SJSA1 (cell line): ENCODE results near the gene PECR. TPM values are rescaled to one million over a fixed set of nuclear protein-coding genes. Genes with fewer than 3 reads are reported as not detected.
"Not testable (repeated sequence)": the region's sequence is repeated elsewhere in the genome, so short reads cannot be mapped to it uniquely, and the experiment has no call there.

Source experiments
- DNase-seq, 2 experiments: peaks; one replicate each; pipeline ENCODE4 v3.0.0-alpha.2; 2015 to 2020; ENCODE audit warnings: low spot score in 2 of 2, low read depth in 1 of 2
- H3K27ac ChIP-seq: fragments of 250-450 bp; sonication (Bioruptor Pico); 2 replicates; pipeline ENCODE4 v1.5.1; 2020; ENCODE audit warnings: mild to moderate bottlenecking, moderate library complexity
- H3K27me3 ChIP-seq: fragments of 250-450 bp; sonication (Bioruptor Pico); replicated peaks from 2 replicates; pipeline ENCODE4 v1.5.1; 2020; ENCODE audit warnings: mild to moderate bottlenecking, moderate library complexity
- H3K36me3 ChIP-seq: fragments of 250-450 bp; sonication (Bioruptor Pico); 2 replicates; pipeline ENCODE4 v1.5.1; 2020; ENCODE audit warnings: mild to moderate bottlenecking
- H3K4me1 ChIP-seq: fragments of 250-450 bp; sonication (Bioruptor Pico); replicated peaks from 2 replicates; pipeline ENCODE4 v1.6.1; 2021; ENCODE audit warnings: mild to moderate bottlenecking
- H3K4me3 ChIP-seq: fragments of 250-450 bp; sonication (Bioruptor Pico); 2 replicates; pipeline ENCODE4 v1.5.1; 2020; ENCODE audit warnings: mild to moderate bottlenecking
- H3K9me3 ChIP-seq: fragments of 250-450 bp; sonication (Bioruptor Pico); replicated peaks from 2 replicates; pipeline ENCODE4 v1.5.1; 2020; ENCODE audit warnings: mild to moderate bottlenecking
- total RNA-seq: library from RNA; depleted of rRNA; stranded (reverse); fragments of >200 nt; shearing (Covaris generic); gene quantifications from 2 replicates; pipeline ENCODE4 v1.2.3, GENCODE V29; 2014; rRNA removed

PECR gene
- total RNA-seq, 1 experiment from 2014 or later = 7.8 TPM

GRCh38 chr2:216004697-216005283, 76.8 kb downstream of the PECR start:
- no peak overlapping the region for H3K4me3 ChIP-seq
- no peak for DNase-seq
- H3K4me1 ChIP-seq = no peaks in the 10 kb centered on the region
- H3K36me3 ChIP-seq = no peaks in the 10 kb centered on the region
- H3K27me3 ChIP-seq = no peaks in the 10 kb centered on the region
- H3K27ac ChIP-seq = no peak overlapping the region
- no peaks in the 10 kb centered on the region for H3K9me3 ChIP-seq

- no peak for DNase-seq
- Histone ChIP-seq H3K36me3 (no peaks in the 10 kb centered on the region), H3K27me3 (no peaks in the 10 kb centered on the region), H3K4me3 (no peak overlapping the region), H3K9me3 (no peaks in the 10 kb centered on the region), H3K4me1 (no peaks in the 10 kb centered on the region), H3K27ac (no peak overlapping the region)
Observed at GRCh38 chr2:216003876-216004696, 77.5 kb downstream of the PECR start.

DNA sequence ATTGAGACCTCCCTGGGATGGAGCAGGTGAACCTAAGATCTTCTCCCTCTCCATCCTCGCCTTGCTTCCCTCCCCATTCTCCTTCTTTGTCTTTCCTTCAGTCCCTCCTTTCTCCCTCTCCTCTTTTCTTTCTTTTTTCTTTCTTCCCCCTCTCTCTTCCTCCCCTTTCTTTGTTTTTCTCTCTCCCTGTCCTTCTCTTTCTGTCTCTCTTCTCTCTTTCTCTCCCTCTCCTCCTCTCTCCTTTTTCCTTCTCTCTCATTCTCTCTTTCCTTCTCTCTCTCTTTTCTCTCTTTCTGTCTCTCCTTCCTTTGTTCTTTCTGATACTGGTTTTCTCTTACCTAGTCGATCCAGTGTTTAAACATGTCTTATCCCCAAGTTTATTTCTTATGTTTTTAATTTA, 78.9 kb downstream of the PECR start:
- Histone ChIP-seq H3K4me3 (no peak overlapping the region), H3K27ac (no peak overlapping the region), H3K36me3 (no peaks in the 10 kb centered on the region), H3K27me3 (no peaks in the 10 kb centered on the region), H3K4me1 (peaks cover 8% of the 10 kb centered on the region; the same call in 1 of the 2 replicates), H3K9me3 (no peaks in the 10 kb centered on the region)
- DNase-seq = no peak

DNA sequence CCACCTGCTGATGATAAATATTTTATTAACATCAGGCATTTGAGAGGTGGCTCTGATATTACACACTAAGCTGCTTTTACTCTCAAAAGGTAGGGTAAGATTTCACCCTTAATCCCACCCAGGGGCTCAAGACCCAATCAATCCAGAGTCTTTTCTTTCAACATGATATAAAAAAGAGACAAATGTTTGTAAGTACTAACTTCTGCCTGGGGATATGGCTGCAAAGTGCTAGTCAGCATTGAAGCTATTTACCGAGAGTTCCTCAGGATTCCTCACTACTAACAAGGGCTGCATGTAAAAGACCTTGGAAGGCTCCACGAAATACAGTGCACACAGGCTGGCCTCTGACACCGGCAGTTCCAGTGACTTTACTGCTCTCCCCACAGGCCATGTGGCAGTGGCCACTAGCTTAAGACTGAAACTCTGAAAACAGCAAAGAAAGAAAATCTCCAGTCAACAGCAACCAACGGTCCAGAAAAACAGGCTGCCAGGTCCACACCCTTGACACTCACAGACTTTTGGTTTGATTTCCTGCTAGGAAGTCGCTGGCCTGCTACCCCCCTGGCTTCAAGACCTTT, 79.4 kb downstream of the PECR start:
- DNase-seq = no peak
- no peak overlapping the region for H3K4me3 ChIP-seq
- H3K27ac ChIP-seq = no peak overlapping the region
- no peaks in the 10 kb centered on the region for H3K27me3 ChIP-seq
- H3K9me3 ChIP-seq = no peaks in the 10 kb centered on the region
- H3K36me3 ChIP-seq = no peaks in the 10 kb centered on the region
- H3K4me1 ChIP-seq = peaks cover 8% of the 10 kb centered on the region; the same call in 1 of the 2 replicates

DNA sequence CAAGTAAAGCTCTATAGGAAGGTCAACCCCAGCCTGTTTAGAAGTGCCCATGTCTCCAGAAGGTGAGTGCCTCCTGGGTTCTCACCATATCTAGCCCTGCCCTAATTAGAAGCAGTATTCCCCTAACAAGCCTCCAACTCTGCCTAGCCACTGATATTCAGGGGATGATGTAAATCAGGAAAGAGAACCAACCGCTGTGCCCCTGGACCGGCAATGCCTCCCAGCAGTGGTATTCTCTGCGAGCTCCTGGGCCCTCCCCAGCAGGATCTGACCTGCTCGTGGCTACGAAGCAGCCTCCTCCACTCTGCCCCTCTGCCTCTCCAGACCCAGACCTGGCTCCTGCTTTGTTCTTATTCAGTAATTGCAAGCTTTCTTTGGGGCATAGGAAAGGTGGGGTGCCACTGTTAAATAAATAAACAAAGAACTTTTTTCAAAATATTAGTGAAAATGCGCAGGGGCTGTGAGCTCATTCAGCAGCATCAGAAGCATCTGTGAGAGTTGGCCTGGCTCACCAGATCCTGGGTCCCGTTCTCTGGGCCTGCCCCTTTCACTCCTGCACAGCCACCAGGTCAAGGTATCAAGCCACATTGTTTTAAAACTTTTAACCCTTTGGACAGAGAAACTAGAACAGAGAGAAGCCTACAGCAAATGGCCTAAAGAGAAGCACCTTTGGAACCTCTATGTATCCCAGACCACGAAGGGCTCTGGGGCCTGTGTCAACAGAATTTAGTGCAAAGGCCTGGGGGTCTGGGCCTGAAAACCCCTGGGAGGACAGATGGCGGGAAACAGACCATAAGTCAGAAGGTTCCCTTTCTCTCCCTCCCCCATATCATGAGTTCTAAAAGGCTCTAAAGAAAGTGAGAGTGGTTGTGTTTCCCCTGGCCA, 80.2 kb downstream of the PECR start:
- Histone ChIP-seq H3K36me3 (no peaks in the 10 kb centered on the region), H3K27me3 (no peaks in the 10 kb centered on the region), H3K4me3 (no peak overlapping the region), H3K27ac (no peak overlapping the region), H3K9me3 (no peaks in the 10 kb centered on the region), H3K4me1 (peaks cover 8% of the 10 kb centered on the region; the same call in 1 of the 2 replicates)
- no peak for DNase-seq

DNA sequence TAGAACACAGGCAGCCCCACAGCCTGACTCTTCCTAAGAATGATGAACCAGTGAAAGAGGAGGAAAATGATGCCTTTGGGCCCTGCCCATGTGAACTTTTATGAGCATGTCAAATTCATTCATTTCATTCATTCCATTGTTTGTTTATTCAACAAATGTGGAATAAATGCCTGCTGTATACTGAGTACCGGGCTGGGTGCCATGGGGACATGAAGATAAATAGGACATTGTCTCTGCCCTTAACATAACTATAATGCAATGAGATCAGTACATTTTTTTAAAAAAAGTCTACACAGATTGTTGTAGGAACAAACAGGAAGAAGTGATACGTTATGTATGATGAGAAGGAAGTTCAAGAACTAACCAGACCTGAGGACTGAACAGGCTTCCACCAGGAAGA, 83.0 kb downstream of the PECR start:
- no peak overlapping the region for H3K27ac ChIP-seq
- DNase-seq = no peak
- no peak overlapping the region for H3K4me3 ChIP-seq
- peaks cover 8% of the 10 kb centered on the region; the same call in 1 of the 2 replicates for H3K4me1 ChIP-seq
- no peaks in the 10 kb centered on the region for H3K36me3 ChIP-seq
- no peaks in the 10 kb centered on the region for H3K9me3 ChIP-seq
- H3K27me3 ChIP-seq = no peaks in the 10 kb centered on the region

- Histone ChIP-seq H3K36me3 (no peaks in the 10 kb centered on the region), H3K4me3 (no peak overlapping the region), H3K9me3 (no peaks in the 10 kb centered on the region), H3K27me3 (no peaks in the 10 kb centered on the region), H3K27ac (no peak overlapping the region), H3K4me1 (peaks cover 8% of the 10 kb centered on the region; the same call in 1 of the 2 replicates)
- DNase-seq = no peak
Observed at GRCh38 chr2:215997219-215997618, 84.4 kb downstream of the PECR start.

DNA sequence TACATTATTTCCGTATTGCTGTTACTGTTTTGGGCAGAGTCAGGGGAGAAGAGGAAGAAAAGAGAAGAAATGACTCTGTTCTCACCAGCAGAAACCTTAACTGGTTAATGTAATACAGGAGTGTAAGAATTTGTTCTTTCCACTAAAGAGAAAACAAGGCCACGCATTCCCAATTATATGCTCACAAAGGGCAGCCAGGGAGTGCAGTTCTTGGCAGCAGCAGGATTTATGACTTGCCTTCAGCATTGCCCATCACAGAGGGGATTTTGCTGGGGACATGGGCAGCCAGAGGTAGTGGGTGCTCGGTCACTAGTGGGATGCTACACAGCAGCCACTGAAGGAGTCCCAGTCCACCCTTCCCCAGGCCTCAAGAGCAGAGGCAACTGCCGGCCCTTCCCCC, 86.7 kb downstream of the PECR start:
- Histone ChIP-seq H3K36me3 (no peaks in the 10 kb centered on the region), H3K4me3 (no peak overlapping the region), H3K27me3 (no peaks in the 10 kb centered on the region), H3K4me1 (peaks cover 8% of the 10 kb centered on the region; the same call in 1 of the 2 replicates), H3K9me3 (no peaks in the 10 kb centered on the region), H3K27ac (no peak overlapping the region)
- no peak for DNase-seq

DNA sequence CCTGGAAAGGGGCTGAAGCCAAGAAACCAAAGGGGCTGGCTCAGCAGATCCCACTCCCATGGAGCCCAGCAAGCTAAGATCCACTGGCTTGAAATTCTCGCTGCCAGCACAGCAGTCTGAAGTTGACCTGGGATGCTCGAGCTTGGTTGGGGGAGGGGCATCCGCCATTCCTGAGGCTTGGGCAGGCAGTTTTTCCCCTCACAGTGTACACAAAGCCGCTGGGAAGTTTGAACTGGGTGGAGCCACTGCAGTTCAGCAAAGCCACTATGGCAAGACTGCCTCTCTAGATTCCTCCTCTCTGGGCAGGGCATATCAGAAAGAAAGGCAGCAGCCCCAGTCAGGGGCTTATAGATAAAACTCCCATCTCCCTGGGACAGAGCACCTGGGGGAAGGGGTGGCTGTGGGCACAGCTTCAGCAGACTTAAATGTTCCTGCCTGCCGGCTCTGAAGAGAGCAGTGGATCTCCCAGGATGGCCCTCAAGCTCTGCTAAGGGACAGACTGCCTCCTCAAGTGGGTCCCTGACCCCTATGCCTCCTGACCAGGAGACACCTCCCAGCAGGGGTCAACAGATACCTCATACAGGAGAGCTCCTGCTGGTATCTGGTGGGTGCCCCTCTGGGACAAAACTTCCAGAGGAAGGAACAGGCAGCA, 92.9 kb downstream of the PECR start:
- not testable (repeated sequence) for H3K27me3 ChIP-seq, H3K4me3 ChIP-seq, H3K9me3 ChIP-seq, H3K4me1 ChIP-seq, H3K36me3 ChIP-seq, H3K27ac ChIP-seq, DNase-seq

Other genes with a start within 250 kb of the PECR start
- 0.22 and 1.9 TPM in 2 replicates for gene MREG, start 68.3 kb downstream of the PECR start, total RNA-seq
- gene TMEM169, start 110 bp upstream of the PECR start, total RNA-seq = 0.19 and 0.84 TPM in 2 replicates
- gene XRCC5, start 27.5 kb upstream of the PECR start, total RNA-seq = 299 and 387 TPM in 2 replicates